GM19328 (cell line): Measurements from ENCODE around the gene MAP1LC3B.

Source experiments
- ATAC-seq: cut with Tn5 transposase; IDR thresholded peaks from one replicate; pipeline ENCODE4 v1.9.1; 2021; ENCODE audit warnings: mild to moderate bottlenecking, moderate library complexity; ENCODE audit not compliant: unreplicated experiment

The MAP1LC3B gene

GRCh38 chr16:87451563-87452210 lies 59.6 kb downstream of the MAP1LC3B start:
- ATAC-seq: no peak

- no peak for ATAC-seq
Measured at GRCh38 chr16:87453326-87453725, 61.2 kb downstream of the MAP1LC3B start.
